Adrenal gland (tissue), 12 donors: Measurements from ENCODE around the gene DIP2C. TPM values are rescaled to one million over a fixed set of nuclear protein-coding genes. Genes with fewer than 3 reads are reported as not detected.

Experiments
- DNase-seq, 7 donors: peaks; one replicate each; pipeline ENCODE4 v3.0.0-alpha.2; 2019 to 2020
- H3K27ac ChIP-seq, 5 donors: fragments of 200-600 bp; sonication (generic) in 4 of 5; 1 replicate in 3 of 5; 2 replicates in 2 of 5; pipeline versions ENCODE4 v1.5.1 to v1.8.0; 2016 to 2020; ENCODE audit warnings: mild to moderate bottlenecking in 1 of 5
- H3K27me3 ChIP-seq: fragments of 200-600 bp; 2 replicates; pipeline ENCODE4 v1.8.0; 2021
- H3K36me3 ChIP-seq, 2 donors: fragments of 200-600 bp; replicated peaks in 1 of 2; 1 replicate in 1 of 2; 2 replicates in 1 of 2; pipeline versions ENCODE4 v1.5.1 to v1.8.0; 2018 to 2022
- H3K4me1 ChIP-seq, 2 donors: fragments of 200-600 bp; replicated peaks in 1 of 2; 1 replicate in 1 of 2; 2 replicates in 1 of 2; pipeline versions ENCODE4 v1.5.1 to v1.8.0; 2018 to 2021
- H3K4me3 ChIP-seq, 4 donors: fragments of 200-600 bp; sonication (generic) in 3 of 4; one replicate each; pipeline ENCODE4 v1.5.1; 2016 to 2018
- H3K9me3 ChIP-seq, 3 donors: fragments of 200-600 bp; sonication (generic) in 1 of 3; replicated peaks in 1 of 3; 1 replicate in 2 of 3; 2 replicates in 1 of 3; pipeline versions ENCODE4 v1.5.1 to v1.8.0; 2016 to 2021
- CTCF ChIP-seq, 6 experiments: fragments of 450-650 bp in 4 of 6; fragments of 200-600 bp in 2 of 6; sonication (generic) in 1 of 6; IDR thresholded peaks; 1 replicate in 5 of 6; 2 replicates in 1 of 6; pipeline versions ENCODE4 v1.5.1 to v1.8.0; 2016 to 2021; ENCODE audit warnings: antibody characterized with exemption in 6 of 6, mild to moderate bottlenecking in 2 of 6, moderate library complexity in 1 of 6
- POLR2A ChIP-seq, 2 donors: fragments of 450-650 bp; IDR thresholded peaks; one replicate each; pipeline ENCODE4 v1.6.1; 2017; ENCODE audit warnings: antibody characterized with exemption in 2 of 2, mild to moderate bottlenecking in 2 of 2, moderate library complexity in 1 of 2
- WGBS, 4 donors: extraction: QIAGEN DNeasy Blood & Tissue Kit in 2 of 4; methylation state at CpG; one replicate each; pipeline versions ENCODE4 v1.1.5 to v1.1.7; 2013 to 2017; 5-methylcytosine and 5-hydroxymethylcytosine counted together
- intact Hi-C, 2 donors: fragments of 100-400 bp; cut with DNase I; formaldehyde crosslinking; loops; one replicate each; pipeline versions ENCODE4 v1.14.1 to v1.15.0; 2022 to 2023
- polyA plus RNA-seq, 3 donors: library from polyadenylated mRNA; stranded (reverse); fragments of 200-250 nt in 2 of 3; fragments of 350-450 nt in 1 of 3; fragmentation: Illumina TruSeq in 1 of 3; extraction: RNeasy Lipid Tissue Mini Kit (QIAGEN cat#74804) in 1 of 3; gene quantifications; one replicate each; pipeline ENCODE4 v1.2.3, GENCODE V29; 2013 to 2014
- total RNA-seq, 9 donors: library from RNA; depleted of rRNA in 4 of 9; stranded (reverse); fragments of >200 nt in 4 of 9; fragments of 120-200 nt in 1 of 9; fragmentation: NEBNext Ultra II Directional in 1 of 9; extraction: Animal tissue kit (Norgen Biotek cat#: 25700) in 1 of 9; gene quantifications; one replicate each; pipeline versions ENCODE4 v1.1.0 to v1.2.4, GENCODE V29; 2013 to 2023
- donor health status: healthy with polysubstance abuse.
- donor health status: Bipolar disorder and iron deficiency.
- donor health status: DM: yes; HTN: yes; CAD: no.
- donor health status: DM: no; HTN: no; CAD: no.
- donor health status: DM: no; HTN: no; CAD: no.
- donor health status: DM: yes; HTN: yes; CAD: no.

Gene DIP2C
- total and polyA plus RNA-seq, 12 donors: 4.8 to 23.9 (median 19.7) TPM

DNA sequence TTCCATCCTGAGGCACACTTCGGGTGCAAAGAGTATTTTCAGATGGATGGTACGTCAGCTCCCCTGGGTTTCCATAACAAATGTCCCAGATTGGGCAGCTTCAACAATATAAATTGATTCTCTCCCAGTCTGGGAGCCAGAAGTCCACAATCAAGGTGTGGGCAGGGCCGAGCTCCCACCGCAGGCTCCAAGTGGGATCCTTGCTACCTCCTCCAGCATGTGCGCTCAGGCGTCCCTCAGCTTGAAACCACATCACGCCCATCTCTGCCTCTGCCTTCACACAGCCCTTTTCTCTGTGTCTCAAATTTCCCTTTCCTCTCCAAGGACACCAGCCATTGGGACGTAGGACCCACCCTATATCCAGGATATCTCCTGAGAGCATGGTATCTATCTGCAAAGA lies 153.5 kb downstream of the DIP2C start:
- Histone ChIP-seq H3K36me3 (no peaks in the 10 kb centered on the region), H3K4me3 (no peak overlapping the region), H3K27me3 (no peaks in the 10 kb centered on the region), H3K9me3 (no peaks in the 10 kb centered on the region), H3K4me1 (peaks cover 3 to 4% of the 10 kb centered on the region in 2 donors), H3K27ac (no peak overlapping the region)
- TF ChIP-seq POLR2A (IDR thresholded peaks at IDR 0.05) (no peak), CTCF (IDR thresholded peaks at IDR 0.05) (no peak)
- no peak for DNase-seq
- intact Hi-C loops: no loop called here
- 91 to 95% (median 95%) methylated on average over 8 of the region's 8 CpGs for WGBS, 4 donors

- TF ChIP-seq CTCF (IDR thresholded peaks at IDR 0.05): no peak
- TF ChIP-seq POLR2A (IDR thresholded peaks at IDR 0.05): no peak
- Histone ChIP-seq H3K4me3 (no peak overlapping the region), H3K27ac (no peak overlapping the region), H3K9me3 (no peaks in the 10 kb centered on the region), H3K4me1 (peaks cover 3 to 4% of the 10 kb centered on the region in 2 donors), H3K36me3 (no peaks in the 10 kb centered on the region), H3K27me3 (no peaks in the 10 kb centered on the region)
- DNase-seq: peak in 1 of 7 donors; percentile 8
- WGBS, 4 donors: 88 to 95% (median 93%) methylated on average over 8 to 9 of the region's 9 CpGs
- intact Hi-C loops: no loop called here
Observed at GRCh38 chr10:535051-535450, 154.4 kb downstream of the DIP2C start.

DNA sequence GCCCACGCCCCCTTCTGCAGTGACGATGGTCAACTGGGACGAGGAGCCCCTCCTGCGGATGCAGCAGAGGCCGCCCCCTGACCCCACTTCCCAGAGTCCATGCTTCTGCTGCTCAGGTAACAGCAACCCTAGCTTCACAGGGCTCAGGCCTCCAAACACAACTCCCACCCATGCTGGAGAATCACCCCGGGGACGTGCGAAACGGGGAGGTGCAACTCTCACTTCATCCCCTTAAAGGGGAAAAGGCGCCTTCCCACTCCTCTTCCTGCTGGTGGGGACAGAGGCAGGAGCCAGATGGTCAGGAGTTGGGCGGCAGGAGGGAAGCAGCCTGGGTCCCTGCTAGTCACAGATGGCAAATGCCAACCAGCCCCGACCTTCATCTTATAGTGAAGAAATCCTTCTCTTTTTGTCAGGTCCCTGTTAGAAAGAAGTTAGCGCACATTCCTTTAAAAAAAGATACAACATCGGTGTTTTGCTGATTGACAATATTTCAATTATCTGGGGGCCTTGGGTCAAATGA lies 155.4 kb downstream of the DIP2C start:
- H3K36me3 ChIP-seq: no peaks in the 10 kb centered on the region
- no peaks in the 10 kb centered on the region for H3K9me3 ChIP-seq
- intact Hi-C loops: no loop called here
- no peak overlapping the region for H3K4me3 ChIP-seq
- no peaks in the 10 kb centered on the region for H3K4me1 ChIP-seq
- TF ChIP-seq CTCF (IDR thresholded peaks at IDR 0.05) (no peak), POLR2A (IDR thresholded peaks at IDR 0.05) (no peak)
- no peak overlapping the region for H3K27ac ChIP-seq
- H3K27me3 ChIP-seq: no peaks in the 10 kb centered on the region
- 85 to 91% (median 89%) methylated on average over 13 to 14 of the region's 14 CpGs for WGBS, 4 donors
- DNase-seq: no peak

DNA sequence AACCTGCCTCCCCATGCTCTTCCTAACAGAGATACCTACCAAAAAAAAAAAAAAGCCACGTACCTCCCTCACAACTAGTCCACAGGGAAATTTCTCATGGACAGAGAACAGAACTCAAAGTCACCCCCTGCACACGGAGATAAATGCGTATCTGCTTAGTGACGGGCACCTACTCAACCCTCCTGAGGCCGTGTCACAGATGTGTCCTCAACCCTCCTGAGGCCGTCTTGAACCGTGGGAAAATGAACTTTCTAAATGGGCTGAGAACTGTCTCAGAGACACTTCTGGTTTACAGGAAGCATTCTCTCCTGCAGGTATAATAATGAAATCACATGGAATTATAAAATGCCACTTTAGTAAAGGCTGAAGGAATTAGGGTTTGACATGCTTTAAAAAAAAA lies 155.9 kb downstream of the DIP2C start:
- H3K4me3 ChIP-seq: no peak overlapping the region
- no peaks in the 10 kb centered on the region for H3K4me1 ChIP-seq
- 83 to 89% (median 87%) methylated on average over 7 of the region's 7 CpGs for WGBS, 4 donors
- intact Hi-C loops: no loop called here
- no peaks in the 10 kb centered on the region for H3K36me3 ChIP-seq
- no peaks in the 10 kb centered on the region for H3K27me3 ChIP-seq
- no peaks in the 10 kb centered on the region for H3K9me3 ChIP-seq
- DNase-seq: no peak
- H3K27ac ChIP-seq: no peak overlapping the region
- TF ChIP-seq POLR2A (IDR thresholded peaks at IDR 0.05): no peak
- TF ChIP-seq CTCF (IDR thresholded peaks at IDR 0.05): no peak
